Psoas muscle (tissue), 8 donors: ENCODE measurements around the gene PLA2G2E. TPM values are rescaled to one million over a fixed set of nuclear protein-coding genes. Genes with fewer than 3 reads are reported as not detected.

Experiments used
- ATAC-seq, 4 donors: fragments of 200-7000 bp; cut with Tn5 transposase; one replicate each; pipeline ENCODE4 v1.9.1; 2020; ENCODE audit warnings: moderate library complexity in 3 of 4, mild to moderate bottlenecking in 2 of 4
- DNase-seq, 2 donors: peaks; one replicate each; pipeline ENCODE4 v3.0.0-alpha.2; 2020
- H3K27ac ChIP-seq: fragments of 200-600 bp; one replicate; pipeline ENCODE4 v1.8.0; 2022
- H3K27me3 ChIP-seq, 3 donors: fragments of 200-600 bp in 1 of 3; one replicate each; pipeline versions ENCODE4 v1.6.1 to v1.8.0; 2013 to 2022; ENCODE audit warnings: low read length in 2 of 3, mild to moderate bottlenecking in 2 of 3, moderate library complexity in 1 of 3; ENCODE audit not compliant: insufficient read depth in 3 of 3
- H3K36me3 ChIP-seq, 2 donors: fragments of 200-600 bp in 1 of 2; one replicate each; pipeline versions ENCODE4 v1.6.1 to v1.8.0; 2013 to 2022; ENCODE audit warnings: low read depth in 1 of 2, mild to moderate bottlenecking in 1 of 2, moderate library complexity in 1 of 2; ENCODE audit not compliant: insufficient read depth in 1 of 2
- H3K4me1 ChIP-seq: fragments of 200-600 bp; one replicate; pipeline ENCODE4 v1.8.0; 2022
- H3K4me3 ChIP-seq: fragments of 200-600 bp; one replicate; pipeline ENCODE4 v1.8.0; 2022; ENCODE audit warnings: mild to moderate bottlenecking
- H3K9me3 ChIP-seq: fragments of 200-600 bp; one replicate; pipeline ENCODE4 v1.8.0; 2022
- WGBS, 3 donors: extraction: QIAGEN DNeasy Blood & Tissue Kit; methylation state at CpG; one replicate each; pipeline versions ENCODE4 v1.1.6 to v1.1.7; 2013; 5-methylcytosine and 5-hydroxymethylcytosine counted together
- intact Hi-C, 2 donors: fragments of 100-400 bp; cut with DNase I; formaldehyde crosslinking; loops; one replicate each; pipeline versions ENCODE4 v1.11.0 to v1.14.2; 2022
- polyA plus RNA-seq, 3 donors: library from polyadenylated mRNA; stranded (reverse); fragments of 200-250 nt; gene quantifications; one replicate each; pipeline ENCODE4 v1.2.3, GENCODE V29; 2013
- total RNA-seq, 4 donors: library from RNA; stranded (reverse); fragmentation: NEBNext Ultra II Directional in 2 of 4; extraction: Animal tissue kit (Norgen Biotek cat#: 25700) in 2 of 4; gene quantifications; one replicate each; pipeline versions ENCODE4 v1.2.1 to v1.2.4, GENCODE V29; 2021 to 2023
- TF ChIP-seq, protein P1 (sequence below): fragments of 200-600 bp; IDR thresholded peaks from one replicate; pipeline ENCODE4 v1.8.0; 2022; ENCODE audit warnings: antibody characterized with exemption
- donor health status: healthy with polysubstance abuse.
- donor health status: DM: no; HTN: no; CAD: no; lungs with moderate emphysema.
- donor health status: Bipolar disorder and iron deficiency.
- donor health status: healthy.
- donor health status: DM: yes; HTN: yes; CAD: no.
- donor health status: DM: no; HTN: no; CAD: no.
- donor health status: DM: no; HTN: no; CAD: no.
- donor health status: DM: yes; HTN: yes; CAD: no.

PLA2G2E gene
- total and polyA plus RNA-seq, 7 donors, result not detected

DNA sequence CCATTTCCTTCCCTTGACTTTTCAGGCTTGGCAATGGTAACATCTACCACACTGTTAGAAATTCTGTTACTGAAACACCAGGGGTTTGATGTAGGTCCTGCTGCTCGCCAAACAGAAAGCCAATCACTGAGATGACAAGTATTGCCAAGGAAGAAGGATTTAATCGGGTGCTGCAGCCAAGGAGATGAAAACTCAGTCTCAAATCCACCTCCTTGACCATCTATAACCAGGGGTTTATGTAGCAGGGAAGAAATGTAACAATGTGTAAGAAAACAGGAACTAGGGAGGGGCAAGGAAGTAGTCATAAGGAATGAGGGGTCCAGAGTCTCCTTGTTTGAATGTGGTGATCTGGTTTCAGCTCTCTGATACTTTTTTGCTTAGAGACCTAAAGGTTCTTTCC, 30.6 kb upstream of the PLA2G2E start:
- no peak for ATAC-seq

DNA sequence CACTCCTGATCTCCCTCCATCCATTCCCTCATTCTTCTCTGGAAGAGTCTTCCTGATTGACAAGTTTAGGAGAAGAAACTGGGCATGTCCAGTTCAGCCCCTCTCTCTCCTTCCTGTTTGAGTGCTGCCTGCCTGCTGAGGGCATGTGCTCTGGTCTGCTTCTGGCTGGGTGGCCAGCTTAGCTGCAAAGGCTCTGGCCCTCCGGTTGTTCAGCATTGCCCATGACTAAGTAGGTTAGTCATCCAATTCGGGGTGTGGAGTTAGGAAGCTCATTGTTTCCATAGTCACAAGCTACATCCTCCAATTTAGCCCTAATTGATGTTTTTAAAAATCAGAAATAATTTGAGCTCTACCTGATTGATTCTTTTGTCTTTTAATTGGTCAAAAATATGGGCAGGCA, 25.6 kb upstream of the PLA2G2E start:
- no peaks in the 10 kb centered on the region for H3K36me3 ChIP-seq
- H3K27ac ChIP-seq, result no peak overlapping the region
- peaks cover 3 to 26% (median 3%) of the 10 kb centered on the region in 3 donors for H3K27me3 ChIP-seq
- no peak overlapping the region for H3K4me3 ChIP-seq
- 15 to 23% (median 17%) methylated on average over 2 of the region's 2 CpGs for WGBS, 3 donors
- no peaks in the 10 kb centered on the region for H3K9me3 ChIP-seq
- intact Hi-C loops, result no loop called here
- H3K4me1 ChIP-seq, result no peaks in the 10 kb centered on the region
- ATAC-seq (no peak), DNase-seq (no peak)
- TF ChIP-seq, protein P1, sequence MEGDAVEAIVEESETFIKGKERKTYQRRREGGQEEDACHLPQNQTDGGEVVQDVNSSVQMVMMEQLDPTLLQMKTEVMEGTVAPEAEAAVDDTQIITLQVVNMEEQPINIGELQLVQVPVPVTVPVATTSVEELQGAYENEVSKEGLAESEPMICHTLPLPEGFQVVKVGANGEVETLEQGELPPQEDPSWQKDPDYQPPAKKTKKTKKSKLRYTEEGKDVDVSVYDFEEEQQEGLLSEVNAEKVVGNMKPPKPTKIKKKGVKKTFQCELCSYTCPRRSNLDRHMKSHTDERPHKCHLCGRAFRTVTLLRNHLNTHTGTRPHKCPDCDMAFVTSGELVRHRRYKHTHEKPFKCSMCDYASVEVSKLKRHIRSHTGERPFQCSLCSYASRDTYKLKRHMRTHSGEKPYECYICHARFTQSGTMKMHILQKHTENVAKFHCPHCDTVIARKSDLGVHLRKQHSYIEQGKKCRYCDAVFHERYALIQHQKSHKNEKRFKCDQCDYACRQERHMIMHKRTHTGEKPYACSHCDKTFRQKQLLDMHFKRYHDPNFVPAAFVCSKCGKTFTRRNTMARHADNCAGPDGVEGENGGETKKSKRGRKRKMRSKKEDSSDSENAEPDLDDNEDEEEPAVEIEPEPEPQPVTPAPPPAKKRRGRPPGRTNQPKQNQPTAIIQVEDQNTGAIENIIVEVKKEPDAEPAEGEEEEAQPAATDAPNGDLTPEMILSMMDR, result no peak

More for the DNA sequence above, 30.6 kb upstream of the PLA2G2E start:
- Histone ChIP-seq H3K27me3 (peaks cover 0 to 50% (median 5%) of the 10 kb centered on the region in 3 donors), H3K36me3 (no peaks in the 10 kb centered on the region), H3K9me3 (no peaks in the 10 kb centered on the region), H3K4me1 (no peaks in the 10 kb centered on the region), H3K27ac (no peak overlapping the region), H3K4me3 (no peak overlapping the region)
- no peak for DNase-seq
- WGBS, 3 donors, result 67 to 89% (median 84%) methylated on average over 2 of the region's 2 CpGs
- intact Hi-C loops, result no loop called here
- TF ChIP-seq, protein P1, result no peak

- no peak overlapping the region for H3K27ac ChIP-seq
- no peaks in the 10 kb centered on the region for H3K9me3 ChIP-seq
- H3K4me1 ChIP-seq, result no peaks in the 10 kb centered on the region
- ATAC-seq (no peak), DNase-seq (no peak)
- no peak overlapping the region for H3K4me3 ChIP-seq
- intact Hi-C loops, result no loop called here
- TF ChIP-seq, protein P1, result no peak
- H3K36me3 ChIP-seq, result no peaks in the 10 kb centered on the region
- 64 to 70% (median 70%) methylated on average over 3 of the region's 3 CpGs for WGBS, 3 donors
- peaks cover 0 to 9% (median 3%) of the 10 kb centered on the region in 3 donors for H3K27me3 ChIP-seq
Measured at GRCh38 chr1:19946971-19947370, 23.6 kb upstream of the PLA2G2E start.

DNA sequence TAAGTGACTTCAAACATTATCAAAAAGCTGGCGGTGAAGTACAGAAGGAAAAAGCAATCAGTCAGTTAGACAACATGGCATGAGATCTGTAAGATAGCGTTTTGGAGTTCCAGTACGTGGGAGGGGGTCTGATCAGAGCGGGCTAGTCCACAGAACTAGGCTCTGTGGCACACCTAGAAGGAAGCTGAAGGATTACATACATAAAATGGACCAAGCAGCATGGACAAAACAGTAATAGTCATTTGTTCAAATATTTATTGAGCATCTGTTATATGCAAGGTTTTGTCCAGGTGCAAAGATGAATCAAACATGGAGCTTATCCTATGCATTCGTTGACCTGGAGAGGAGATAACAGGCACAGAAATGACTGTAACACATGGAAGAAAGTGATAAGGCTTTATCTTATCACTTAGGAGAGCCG, 22.9 kb upstream of the PLA2G2E start:
- no peaks in the 10 kb centered on the region for H3K36me3 ChIP-seq
- no peaks in the 10 kb centered on the region for H3K9me3 ChIP-seq
- no peaks in the 10 kb centered on the region for H3K4me1 ChIP-seq
- WGBS, 3 donors, result 78 to 82% (median 78%) methylated on average over 6 of the region's 6 CpGs
- H3K27me3 ChIP-seq, result peaks cover 0 to 5% (median 3%) of the 10 kb centered on the region in 3 donors
- intact Hi-C loops, result no loop called here
- no peak overlapping the region for H3K4me3 ChIP-seq
- DNase-seq (no peak), ATAC-seq (no peak)
- H3K27ac ChIP-seq, result no peak overlapping the region
- TF ChIP-seq, protein P1, result no peak

DNA sequence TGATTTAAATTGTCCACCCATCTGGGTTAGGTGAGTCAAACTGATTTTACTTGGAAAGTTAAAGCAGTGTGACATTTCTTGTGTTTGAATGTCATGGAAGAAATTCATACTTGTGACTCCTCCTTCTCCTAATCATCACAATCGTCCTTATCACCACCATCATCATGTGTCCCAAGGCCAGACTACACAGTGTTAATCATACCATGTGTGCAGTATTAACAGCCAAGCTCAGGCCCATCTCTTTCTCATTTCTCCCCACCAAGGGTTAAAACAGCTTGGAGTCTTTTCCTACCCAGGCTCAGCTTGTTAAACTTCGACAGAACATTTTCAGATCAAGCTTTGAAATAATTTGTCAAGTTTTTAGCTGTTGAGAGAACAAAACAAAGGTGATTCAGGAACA, 22.5 kb upstream of the PLA2G2E start:
- no peaks in the 10 kb centered on the region for H3K4me1 ChIP-seq
- H3K36me3 ChIP-seq, result no peaks in the 10 kb centered on the region
- H3K4me3 ChIP-seq, result no peak overlapping the region
- no peak overlapping the region for H3K27ac ChIP-seq
- WGBS, 3 donors, result 42 to 47% (median 46%) methylated on average over 2 of the region's 2 CpGs
- intact Hi-C loops, result no loop called here
- no peaks in the 10 kb centered on the region for H3K9me3 ChIP-seq
- TF ChIP-seq, protein P1, result no peak
- DNase-seq, result no peak
- no peak for ATAC-seq
- H3K27me3 ChIP-seq, result peaks cover 0 to 5% (median 3%) of the 10 kb centered on the region in 3 donors
